ENCODE results near the gene RPL32. TPM values are rescaled to one million over a fixed set of nuclear protein-coding genes. Genes with fewer than 3 reads are reported as not detected.
A peak's percentile ranks its signal among the peaks of the same experiment; 100 is the strongest.

The RPL32 gene
- total RNA-seq, 1 donor, result 1,353 TPM

DNA sequence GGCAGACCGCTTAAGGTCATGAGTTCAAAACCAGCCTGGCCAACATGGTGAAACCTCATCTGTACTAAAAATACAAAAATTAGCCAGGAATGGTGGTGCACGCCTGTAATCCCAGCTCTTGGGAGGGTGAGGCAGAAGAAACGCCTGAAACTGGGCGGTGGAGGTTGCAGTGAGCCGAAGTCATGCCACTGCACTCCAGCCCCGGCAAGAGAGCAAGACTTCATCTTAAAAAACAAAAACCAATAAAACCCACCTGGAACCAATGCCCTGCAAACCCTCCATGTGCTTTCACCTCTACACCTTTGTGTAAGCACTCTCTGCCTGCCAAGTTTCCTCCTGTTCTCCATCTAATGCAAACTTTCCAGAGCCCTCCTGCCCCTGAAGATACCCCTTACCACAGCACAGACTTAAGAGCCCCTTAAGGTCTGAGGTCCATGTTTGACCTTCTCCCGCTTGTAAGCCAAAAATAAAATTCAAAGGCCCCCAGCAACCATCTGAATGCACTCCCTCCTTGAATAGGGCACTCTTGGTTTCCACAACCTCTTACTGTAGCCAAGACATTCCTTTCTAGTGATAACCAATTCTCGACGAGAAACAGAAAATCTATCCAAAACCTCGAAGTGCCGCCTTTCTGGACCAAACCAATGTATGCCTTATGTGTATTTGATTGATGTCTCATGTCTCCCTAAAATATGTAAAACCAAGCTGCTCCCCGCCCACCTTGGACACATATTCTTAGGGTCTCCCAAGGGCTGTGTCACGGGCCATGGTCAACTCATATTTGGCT is 3.0 kb downstream of the RPL32 start:
- peak overlapping the region; percentile 44 for H3K4me3 ChIP-seq (ENCODE audit: low read depth, low read length)
- DNase-seq (ENCODE audit: low read depth), result peak; percentile 58
- TF ChIP-seq, protein P1, sequence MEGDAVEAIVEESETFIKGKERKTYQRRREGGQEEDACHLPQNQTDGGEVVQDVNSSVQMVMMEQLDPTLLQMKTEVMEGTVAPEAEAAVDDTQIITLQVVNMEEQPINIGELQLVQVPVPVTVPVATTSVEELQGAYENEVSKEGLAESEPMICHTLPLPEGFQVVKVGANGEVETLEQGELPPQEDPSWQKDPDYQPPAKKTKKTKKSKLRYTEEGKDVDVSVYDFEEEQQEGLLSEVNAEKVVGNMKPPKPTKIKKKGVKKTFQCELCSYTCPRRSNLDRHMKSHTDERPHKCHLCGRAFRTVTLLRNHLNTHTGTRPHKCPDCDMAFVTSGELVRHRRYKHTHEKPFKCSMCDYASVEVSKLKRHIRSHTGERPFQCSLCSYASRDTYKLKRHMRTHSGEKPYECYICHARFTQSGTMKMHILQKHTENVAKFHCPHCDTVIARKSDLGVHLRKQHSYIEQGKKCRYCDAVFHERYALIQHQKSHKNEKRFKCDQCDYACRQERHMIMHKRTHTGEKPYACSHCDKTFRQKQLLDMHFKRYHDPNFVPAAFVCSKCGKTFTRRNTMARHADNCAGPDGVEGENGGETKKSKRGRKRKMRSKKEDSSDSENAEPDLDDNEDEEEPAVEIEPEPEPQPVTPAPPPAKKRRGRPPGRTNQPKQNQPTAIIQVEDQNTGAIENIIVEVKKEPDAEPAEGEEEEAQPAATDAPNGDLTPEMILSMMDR (IDR thresholded peaks at IDR 0.05; ENCODE audit: insufficient read depth, low read length), result no peak

DNA sequence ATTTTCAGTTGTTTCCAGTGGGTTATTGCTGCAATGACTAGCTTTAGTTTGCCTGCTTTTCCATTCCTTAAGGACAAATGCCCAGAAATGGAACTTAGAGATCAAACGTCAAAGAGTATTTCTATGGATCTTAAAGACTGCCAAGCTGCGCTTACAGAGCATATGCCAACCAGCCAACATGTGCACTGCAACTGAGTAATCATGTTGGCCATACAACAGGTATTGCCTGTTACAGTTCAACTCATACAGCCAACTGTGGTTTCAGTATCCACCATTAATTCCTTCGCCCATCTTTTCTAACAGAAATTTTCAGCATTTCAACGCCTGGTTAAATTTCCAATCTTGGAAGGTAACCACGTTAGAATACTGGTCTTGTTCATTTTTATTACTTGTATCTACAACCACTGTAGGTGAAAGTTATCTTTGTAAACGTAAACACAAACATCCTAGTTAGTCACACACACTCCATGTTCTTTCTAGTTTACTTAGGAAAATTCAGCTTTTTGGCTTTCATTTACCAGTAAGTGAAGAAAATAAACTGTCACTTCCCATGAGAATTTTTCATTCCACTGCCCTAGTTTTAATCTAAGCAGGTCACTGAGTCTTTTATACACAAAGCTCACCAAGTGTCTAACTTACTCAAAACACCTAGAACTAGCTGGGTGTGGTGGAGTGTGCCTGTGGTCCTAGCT is 3.9 kb downstream of the RPL32 start:
- no peak for DNase-seq (ENCODE audit: low read depth)
- TF ChIP-seq, protein P1 (IDR thresholded peaks at IDR 0.05; ENCODE audit: insufficient read depth, low read length), result no peak
- H3K4me3 ChIP-seq (ENCODE audit: low read depth, low read length), result peak overlapping the region; percentile 15

- DNase-seq (ENCODE audit: low read depth), result no peak
- TF ChIP-seq, protein P1 (IDR thresholded peaks at IDR 0.05; ENCODE audit: insufficient read depth, low read length), result no peak
Observed at GRCh38 chr3:12835052-12835665, 6.2 kb downstream of the RPL32 start.

GRCh38 chr3:12833222-12834161 is 7.9 kb downstream of the RPL32 start:
- TF ChIP-seq, protein P1 (IDR thresholded peaks at IDR 0.05; ENCODE audit: insufficient read depth, low read length), result no peak
- no peak for DNase-seq (ENCODE audit: low read depth)
- no peak overlapping the region for H3K4me3 ChIP-seq (ENCODE audit: low read depth, low read length)

More at GRCh38 chr3:12835052-12835665, 6.2 kb downstream of the RPL32 start:
- H3K4me3 ChIP-seq (ENCODE audit: low read depth, low read length), result no peak overlapping the region

GRCh38 chr3:12832350-12833221 is 8.8 kb downstream of the RPL32 start:
- H3K4me3 ChIP-seq (ENCODE audit: low read depth, low read length), result no peak overlapping the region
- TF ChIP-seq, protein P1 (IDR thresholded peaks at IDR 0.05; ENCODE audit: insufficient read depth, low read length), result no peak
- no peak for DNase-seq (ENCODE audit: low read depth)
